HepG2 (cell line): ENCODE data around the gene PCNA. TPM values are rescaled to one million over a fixed set of nuclear protein-coding genes. Genes with fewer than 3 reads are reported as not detected.

Source experiments
- EP300 ChIP-seq, 3 experiments: sonication (generic) in 1 of 3; formaldehyde crosslinking in 1 of 3; IDR thresholded peaks; 2 replicates each; pipeline versions ENCODE4 v1.5.1 to v1.6.1; 2011 to 2020; ENCODE audit warnings: low read depth in 2 of 3, low read length in 2 of 3, borderline replicate concordance in 1 of 3, improper control_type of control experiment in 1 of 3, mild to moderate bottlenecking in 1 of 3, missing genetic modification reagents in 1 of 3, moderate library complexity in 1 of 3
- HNRNPL ChIP-seq: fragments of 200-400 bp; formaldehyde crosslinking; IDR thresholded peaks from 2 replicates; pipeline ENCODE4 v1.6.1; 2017; ENCODE audit warnings: mild to moderate bottlenecking, low read depth, low read length
- POLR2A ChIP-seq, 2 experiments: IDR thresholded peaks; 2 replicates each; pipeline ENCODE4 v1.6.1; 2011; ENCODE audit warnings: low read depth in 2 of 2, low read length in 2 of 2, mild to moderate bottlenecking in 1 of 2, moderate library complexity in 1 of 2; ENCODE audit not compliant: insufficient read depth in 1 of 2
- RAD51 ChIP-seq: fragments of 450-650 bp; IDR thresholded peaks from 2 replicates; pipeline ENCODE4 v1.6.1; 2016; ENCODE audit warnings: borderline replicate concordance
- RFXANK ChIP-seq: IDR thresholded peaks from 2 replicates; pipeline ENCODE4 v1.6.1; 2016
- polyA plus RNA-seq, 8 experiments: library from polyadenylated mRNA; depleted of rRNA in 3 of 8; stranded (reverse) in 7 of 8; unstranded in 1 of 8; fragments of >200 nt; fragmentation: Illumina TruSeq in 4 of 8; extraction: Trizol in 4 of 8; gene quantifications; 2 replicates each; pipeline versions ENCODE4 v1.2.1 to v1.2.3, GENCODE V29; 2011 to 2016; ENCODE audit warnings: low read depth in 4 of 8, missing spikeins in 1 of 8, mixed read lengths in 1 of 8; ENCODE audit not compliant: insufficient read depth in 1 of 8
- total RNA-seq, 5 experiments: library from RNA; depleted of rRNA; stranded (reverse); fragments of >200 nt; fragmentation: Illumina TruSeq; extraction: Trizol; gene quantifications; 2 replicates each; pipeline ENCODE4 v1.2.3, GENCODE V29; 2016; ENCODE audit warnings: low read depth in 1 of 5
- TF ChIP-seq, protein P1 (sequence below): sonication (generic); formaldehyde crosslinking; IDR thresholded peaks from one replicate; pipeline ENCODE4 v1.5.1; 2020; ENCODE audit warnings: mild to moderate bottlenecking, missing genetic modification reagents; ENCODE audit errors: not compliant biosample characterization
- TF ChIP-seq, protein P2 (sequence below): sonication (generic); formaldehyde crosslinking; IDR thresholded peaks from 2 replicates; pipeline ENCODE4 v1.4.0; 2020; ENCODE audit warnings: missing genetic modification reagents, borderline replicate concordance
- TF ChIP-seq, protein P3 (sequence below): sonication (generic); formaldehyde crosslinking; IDR thresholded peaks from 2 replicates; pipeline ENCODE4 v1.9.0; 2021; ENCODE audit warnings: missing genetic modification reagents, mild to moderate bottlenecking, borderline replicate concordance

PCNA gene
- total and polyA plus RNA-seq, 2 of the 13 experiments (the other 11 are each of a cell fraction or from before 2014, with no cell fraction given) = 229 to 655 TPM

DNA sequence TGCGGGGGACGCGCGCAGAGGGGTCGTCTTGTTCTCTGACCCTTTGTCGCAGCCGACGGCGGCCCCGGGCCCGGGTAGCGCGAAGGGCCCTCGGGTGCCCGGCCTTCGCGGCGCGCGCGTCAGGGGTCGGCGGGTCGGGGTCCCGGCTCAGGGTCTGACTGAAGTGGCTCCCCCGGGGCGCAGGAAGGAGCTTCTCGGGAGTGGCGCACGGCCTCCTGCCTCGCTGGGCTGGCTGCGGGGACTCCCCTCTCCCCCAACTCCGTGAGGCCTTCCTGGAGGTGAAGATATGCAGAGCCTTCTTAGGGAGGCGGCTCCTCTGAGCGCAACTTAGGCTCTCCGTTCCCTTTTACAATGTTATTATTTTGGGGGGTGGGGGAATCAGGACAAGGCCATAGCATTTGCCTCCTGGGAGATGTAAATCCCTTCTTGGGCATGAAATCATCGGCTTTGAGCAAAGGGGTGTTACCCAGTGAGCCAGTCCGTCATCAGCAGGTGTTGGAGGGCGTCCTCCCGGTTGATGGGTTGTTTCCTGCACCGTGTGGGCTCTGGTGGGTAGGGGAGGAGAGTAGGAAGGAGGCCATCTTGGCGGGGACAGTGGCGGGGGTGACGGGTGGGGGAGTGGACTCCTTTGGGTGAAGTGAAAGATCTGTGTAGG, 7.6 kb upstream of the PCNA start (continued):
- TF ChIP-seq, protein P1, sequence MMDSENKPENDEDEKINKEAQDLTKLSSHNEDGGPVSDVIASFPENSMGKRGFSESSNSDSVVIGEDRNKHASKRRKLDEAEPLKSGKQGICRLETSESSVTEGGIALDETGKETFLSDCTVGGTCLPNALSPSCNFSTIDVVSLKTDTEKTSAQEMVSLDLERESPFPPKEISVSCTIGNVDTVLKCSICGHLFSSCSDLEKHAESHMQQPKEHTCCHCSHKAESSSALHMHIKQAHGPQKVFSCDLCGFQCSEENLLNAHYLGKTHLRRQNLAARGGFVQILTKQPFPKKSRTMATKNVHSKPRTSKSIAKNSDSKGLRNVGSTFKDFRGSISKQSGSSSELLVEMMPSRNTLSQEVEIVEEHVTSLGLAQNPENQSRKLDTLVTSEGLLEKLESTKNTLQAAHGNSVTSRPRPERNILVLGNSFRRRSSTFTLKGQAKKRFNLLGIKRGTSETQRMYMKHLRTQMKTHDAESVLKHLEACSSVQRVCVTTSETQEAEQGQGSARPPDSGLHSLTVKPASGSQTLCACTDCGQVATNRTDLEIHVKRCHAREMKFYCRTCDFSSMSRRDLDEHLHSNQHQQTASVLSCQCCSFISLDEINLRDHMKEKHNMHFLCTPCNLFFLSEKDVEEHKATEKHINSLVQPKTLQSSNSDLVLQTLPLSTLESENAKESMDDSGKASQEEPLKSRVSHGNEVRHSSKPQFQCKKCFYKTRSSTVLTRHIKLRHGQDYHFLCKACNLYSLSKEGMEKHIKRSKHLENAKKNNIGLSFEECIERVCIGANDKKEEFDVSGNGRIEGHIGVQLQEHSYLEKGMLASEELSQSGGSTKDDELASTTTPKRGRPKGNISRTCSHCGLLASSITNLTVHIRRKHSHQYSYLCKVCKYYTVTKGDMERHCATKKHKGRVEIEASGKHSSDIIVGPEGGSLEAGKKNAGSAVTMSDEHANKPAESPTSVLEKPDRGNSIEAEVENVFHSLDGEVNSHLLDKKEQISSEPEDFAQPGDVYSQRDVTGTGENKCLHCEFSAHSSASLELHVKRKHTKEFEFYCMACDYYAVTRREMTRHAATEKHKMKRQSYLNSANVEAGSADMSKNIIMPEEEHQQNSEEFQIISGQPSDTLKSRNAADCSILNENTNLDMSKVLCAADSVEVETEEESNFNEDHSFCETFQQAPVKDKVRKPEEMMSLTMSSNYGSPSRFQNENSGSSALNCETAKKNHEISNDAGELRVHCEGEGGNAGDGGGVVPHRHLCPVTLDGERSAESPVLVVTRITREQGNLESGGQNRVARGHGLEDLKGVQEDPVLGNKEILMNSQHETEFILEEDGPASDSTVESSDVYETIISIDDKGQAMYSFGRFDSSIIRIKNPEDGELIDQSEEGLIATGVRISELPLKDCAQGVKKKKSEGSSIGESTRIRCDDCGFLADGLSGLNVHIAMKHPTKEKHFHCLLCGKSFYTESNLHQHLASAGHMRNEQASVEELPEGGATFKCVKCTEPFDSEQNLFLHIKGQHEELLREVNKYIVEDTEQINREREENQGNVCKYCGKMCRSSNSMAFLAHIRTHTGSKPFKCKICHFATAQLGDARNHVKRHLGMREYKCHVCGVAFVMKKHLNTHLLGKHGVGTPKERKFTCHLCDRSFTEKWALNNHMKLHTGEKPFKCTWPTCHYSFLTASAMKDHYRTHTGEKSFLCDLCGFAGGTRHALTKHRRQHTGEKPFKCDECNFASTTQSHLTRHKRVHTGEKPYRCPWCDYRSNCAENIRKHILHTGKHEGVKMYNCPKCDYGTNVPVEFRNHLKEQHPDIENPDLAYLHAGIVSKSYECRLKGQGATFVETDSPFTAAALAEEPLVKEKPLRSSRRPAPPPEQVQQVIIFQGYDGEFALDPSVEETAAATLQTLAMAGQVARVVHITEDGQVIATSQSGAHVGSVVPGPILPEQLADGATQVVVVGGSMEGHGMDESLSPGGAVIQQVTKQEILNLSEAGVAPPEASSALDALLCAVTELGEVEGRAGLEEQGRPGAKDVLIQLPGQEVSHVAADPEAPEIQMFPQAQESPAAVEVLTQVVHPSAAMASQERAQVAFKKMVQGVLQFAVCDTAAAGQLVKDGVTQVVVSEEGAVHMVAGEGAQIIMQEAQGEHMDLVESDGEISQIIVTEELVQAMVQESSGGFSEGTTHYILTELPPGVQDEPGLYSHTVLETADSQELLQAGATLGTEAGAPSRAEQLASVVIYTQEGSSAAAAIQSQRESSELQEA (CRISPR knock-in tag) = peak; percentile 35
- no peak for TF ChIP-seq RAD51
- TF ChIP-seq RFXANK (CRISPR knock-in tag) = no peak
- TF ChIP-seq EP300 (IDR thresholded peaks at IDR 0.05; ENCODE audit: low read depth in 2 of 2, low read length in 2 of 2) = no peak
- TF ChIP-seq EP300 (CRISPR knock-in tag; IDR thresholded peaks at IDR 0.05; ENCODE audit: borderline replicate concordance) = no peak
- TF ChIP-seq, protein P2, sequence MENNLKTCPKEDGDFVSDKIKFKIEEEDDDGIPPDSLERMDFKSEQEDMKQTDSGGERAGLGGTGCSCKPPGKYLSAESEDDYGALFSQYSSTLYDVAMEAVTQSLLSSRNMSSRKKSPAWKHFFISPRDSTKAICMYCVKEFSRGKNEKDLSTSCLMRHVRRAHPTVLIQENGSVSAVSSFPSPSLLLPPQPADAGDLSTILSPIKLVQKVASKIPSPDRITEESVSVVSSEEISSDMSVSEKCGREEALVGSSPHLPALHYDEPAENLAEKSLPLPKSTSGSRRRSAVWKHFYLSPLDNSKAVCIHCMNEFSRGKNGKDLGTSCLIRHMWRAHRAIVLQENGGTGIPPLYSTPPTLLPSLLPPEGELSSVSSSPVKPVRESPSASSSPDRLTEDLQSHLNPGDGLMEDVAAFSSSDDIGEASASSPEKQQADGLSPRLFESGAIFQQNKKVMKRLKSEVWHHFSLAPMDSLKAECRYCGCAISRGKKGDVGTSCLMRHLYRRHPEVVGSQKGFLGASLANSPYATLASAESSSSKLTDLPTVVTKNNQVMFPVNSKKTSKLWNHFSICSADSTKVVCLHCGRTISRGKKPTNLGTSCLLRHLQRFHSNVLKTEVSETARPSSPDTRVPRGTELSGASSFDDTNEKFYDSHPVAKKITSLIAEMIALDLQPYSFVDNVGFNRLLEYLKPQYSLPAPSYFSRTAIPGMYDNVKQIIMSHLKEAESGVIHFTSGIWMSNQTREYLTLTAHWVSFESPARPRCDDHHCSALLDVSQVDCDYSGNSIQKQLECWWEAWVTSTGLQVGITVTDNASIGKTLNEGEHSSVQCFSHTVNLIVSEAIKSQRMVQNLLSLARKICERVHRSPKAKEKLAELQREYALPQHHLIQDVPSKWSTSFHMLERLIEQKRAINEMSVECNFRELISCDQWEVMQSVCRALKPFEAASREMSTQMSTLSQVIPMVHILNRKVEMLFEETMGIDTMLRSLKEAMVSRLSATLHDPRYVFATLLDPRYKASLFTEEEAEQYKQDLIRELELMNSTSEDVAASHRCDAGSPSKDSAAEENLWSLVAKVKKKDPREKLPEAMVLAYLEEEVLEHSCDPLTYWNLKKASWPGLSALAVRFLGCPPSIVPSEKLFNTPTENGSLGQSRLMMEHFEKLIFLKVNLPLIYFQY (CRISPR knock-in tag) = no peak
- TF ChIP-seq, protein P3, sequence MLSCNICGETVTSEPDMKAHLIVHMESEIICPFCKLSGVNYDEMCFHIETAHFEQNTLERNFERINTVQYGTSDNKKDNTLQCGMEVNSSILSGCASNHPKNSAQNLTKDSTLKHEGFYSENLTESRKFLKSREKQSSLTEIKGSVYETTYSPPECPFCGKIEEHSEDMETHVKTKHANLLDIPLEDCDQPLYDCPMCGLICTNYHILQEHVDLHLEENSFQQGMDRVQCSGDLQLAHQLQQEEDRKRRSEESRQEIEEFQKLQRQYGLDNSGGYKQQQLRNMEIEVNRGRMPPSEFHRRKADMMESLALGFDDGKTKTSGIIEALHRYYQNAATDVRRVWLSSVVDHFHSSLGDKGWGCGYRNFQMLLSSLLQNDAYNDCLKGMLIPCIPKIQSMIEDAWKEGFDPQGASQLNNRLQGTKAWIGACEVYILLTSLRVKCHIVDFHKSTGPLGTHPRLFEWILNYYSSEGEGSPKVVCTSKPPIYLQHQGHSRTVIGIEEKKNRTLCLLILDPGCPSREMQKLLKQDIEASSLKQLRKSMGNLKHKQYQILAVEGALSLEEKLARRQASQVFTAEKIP (CRISPR knock-in tag) = no peak
- TF ChIP-seq HNRNPL = no peak
- TF ChIP-seq POLR2A (IDR thresholded peaks at IDR 0.05; ENCODE audit: insufficient read depth in 1 of 2, low read depth in 2 of 2, low read length in 2 of 2) = 0 out of 4 replicates have a peak, but pooled peaks of 1 of the 2 experiments have one; percentile 24
